HCT116 (cell line): ENCODE data around the gene SBNO2. TPM values are rescaled to one million over a fixed set of nuclear protein-coding genes. Genes with fewer than 3 reads are reported as not detected.

Source experiments
- ATAC-seq: fragments of 200-7000 bp; cut with Tn5 transposase; 2 replicates; pipeline ENCODE4 v1.9.1; 2020; ENCODE audit warnings: mild to moderate bottlenecking, moderate library complexity
- BruUV-seq: library from RNA; stranded (reverse); fragments of 400-500 nt; replicated peaks from 2 replicates; lab custom pipeline; 2021; lab: Mats Ljungman, UMichigan
- CTCF ChIA-PET: fragments of 300-600 bp; sonication (Branson Sonifier 250); formaldehyde crosslinking; loops from one replicate; lab custom pipeline; 2021; ENCODE audit warnings: antibody characterized with exemption; lab: Charles Lee
- POLR2A ChIA-PET: fragments of 300-600, 350-600 bp; sonication (Branson Sonifier 250); formaldehyde crosslinking; loops from one replicate; lab custom pipeline; 2021; ENCODE audit warnings: antibody characterized with exemption; lab: Charles Lee
- RAD21 ChIA-PET, 2 experiments: fragments of 300-600 bp; sonication (Branson Sonifier 250); formaldehyde crosslinking; loops; one replicate each; lab custom pipeline; 2023; ENCODE audit warnings: low total read pairs in 2 of 2; ENCODE audit not compliant: uncharacterized antibody in 2 of 2, unreplicated experiment in 2 of 2, low non-redundant PET in 1 of 2; lab: Charles Lee
- DNase-seq: peaks from one replicate; pipeline ENCODE4 v3.0.0-alpha.2; 2010; ENCODE audit warnings: low read depth, low spot score
- H2AFZ ChIP-seq: fragments of 200-600 bp; shearing (Covaris generic), sonication (generic); 2 replicates; pipeline ENCODE4 v1.6.1; 2017; ENCODE audit warnings: low read depth, mixed run types, mixed read lengths, antibody characterized with exemption, low read length; ENCODE audit not compliant: poor library complexity, severe bottlenecking
- H3K27ac ChIP-seq: 2 replicates; pipeline ENCODE4 v1.5.1; 2012; ENCODE audit warnings: low read depth, low read length
- H3K27me3 ChIP-seq: fragments of 200-600 bp; sonication (generic); 2 replicates; pipeline ENCODE4 v1.6.1; 2016; ENCODE audit warnings: mixed run types, low read length, mixed read lengths; ENCODE audit not compliant: insufficient read depth
- H3K36me3 ChIP-seq, 2 experiments: fragments of 200-500 bp in 1 of 2; fragments of 200-600 bp in 1 of 2; sonication (Bioruptor generic) in 1 of 2; sonication (generic) in 1 of 2; 2 replicates each; pipeline versions ENCODE4 v1.5.1 to v1.6.1; 2014 to 2016; ENCODE audit warnings: low read length in 2 of 2, inconsistent platforms in 1 of 2, mixed read lengths in 1 of 2, mixed run types in 1 of 2; ENCODE audit not compliant: insufficient read depth in 2 of 2, control insufficient read depth in 1 of 2
- H3K4me1 ChIP-seq, 2 experiments: fragments of 200-600 bp in 1 of 2; sonication (generic) in 1 of 2; 2 replicates each; pipeline versions ENCODE4 v1.5.1 to v1.6.1; 2012 to 2017; ENCODE audit warnings: low read length in 2 of 2, inconsistent platforms in 1 of 2, mild to moderate bottlenecking in 1 of 2, mixed read lengths in 1 of 2, mixed run types in 1 of 2, moderate library complexity in 1 of 2; ENCODE audit not compliant: insufficient read depth in 2 of 2, control insufficient read depth in 1 of 2
- H3K4me2 ChIP-seq: fragments of 200-600 bp; sonication (generic); 2 replicates; pipeline ENCODE4 v1.6.1; 2017; ENCODE audit warnings: mixed run types, low read length, mixed read lengths
- H3K4me3 ChIP-seq, 2 experiments: fragments of 200-600 bp in 1 of 2; sonication (generic) in 1 of 2; replicated peaks in 1 of 2; 2 replicates each; pipeline ENCODE4 v1.5.1; 2011 to 2016; ENCODE audit warnings: low read length in 2 of 2, control low read depth in 1 of 2, low read depth in 1 of 2, mild to moderate bottlenecking in 1 of 2, mixed read lengths in 1 of 2, mixed run types in 1 of 2
- H3K79me2 ChIP-seq: fragments of 200-600 bp; sonication (generic); 2 replicates; pipeline ENCODE4 v1.6.1; 2017; ENCODE audit warnings: mild to moderate bottlenecking, mixed run types, low read length, moderate library complexity, mixed read lengths; ENCODE audit not compliant: insufficient read depth
- H3K9ac ChIP-seq: fragments of 200-600 bp; sonication (generic); 2 replicates; pipeline ENCODE4 v1.6.1; 2016; ENCODE audit warnings: low read length, mixed read lengths
- H3K9me2 ChIP-seq: fragments of 200-600 bp; sonication (generic), shearing (Covaris generic); 2 replicates; pipeline ENCODE4 v1.6.1; 2017; ENCODE audit warnings: mixed run types, mild to moderate bottlenecking, moderate library complexity; ENCODE audit not compliant: insufficient read depth
- H3K9me3 ChIP-seq, 2 experiments: fragments of 200-500 bp in 1 of 2; fragments of 200-600 bp in 1 of 2; sonication (Bioruptor generic) in 1 of 2; sonication (generic) in 1 of 2; 2 replicates each; pipeline ENCODE4 v1.6.1; 2014 to 2017; ENCODE audit warnings: low read length in 2 of 2, mixed read lengths in 2 of 2, inconsistent platforms in 1 of 2, low read depth in 1 of 2, mild to moderate bottlenecking in 1 of 2, mixed run types in 1 of 2, moderate library complexity in 1 of 2; ENCODE audit not compliant: control insufficient read depth in 1 of 2, insufficient read depth in 1 of 2
- H4K20me1 ChIP-seq: fragments of 200-600 bp; sonication (generic), shearing (Covaris generic); 2 replicates; pipeline ENCODE4 v1.6.1; 2017; ENCODE audit warnings: mixed run types, mild to moderate bottlenecking, moderate library complexity; ENCODE audit not compliant: insufficient read depth
- ATF3 ChIP-seq: IDR thresholded peaks from 2 replicates; pipeline ENCODE4 v1.6.1; 2012
- CEBPB ChIP-seq: IDR thresholded peaks from 2 replicates; pipeline ENCODE4 v1.6.1; 2012; ENCODE audit warnings: low read depth
- EGR1 ChIP-seq: IDR thresholded peaks from 2 replicates; pipeline ENCODE4 v1.6.1; 2012; ENCODE audit warnings: low read depth
- EZH2 ChIP-seq: fragments of 200-600 bp; sonication (generic); IDR thresholded peaks from 2 replicates; pipeline ENCODE4 v1.6.1; 2017; ENCODE audit warnings: antibody characterized with exemption, mixed run types
- MAX ChIP-seq: IDR thresholded peaks from 2 replicates; pipeline ENCODE4 v1.6.1; 2012
- POLR2A ChIP-seq: IDR thresholded peaks from 2 replicates; pipeline ENCODE4 v1.7.0; 2011; ENCODE audit warnings: borderline replicate concordance; ENCODE audit not compliant: insufficient read depth, insufficient read length; ENCODE audit errors: extremely low read depth
- RAD21 ChIP-seq: IDR thresholded peaks from 2 replicates; pipeline ENCODE4 v1.6.1; 2012; ENCODE audit warnings: low read depth, mild to moderate bottlenecking
- REST ChIP-seq: IDR thresholded peaks from 2 replicates; pipeline ENCODE4 v1.6.1; 2012; ENCODE audit warnings: low read depth
- SP1 ChIP-seq: IDR thresholded peaks from 2 replicates; pipeline ENCODE4 v1.6.1; 2012; ENCODE audit warnings: low read depth
- SRF ChIP-seq: IDR thresholded peaks from 2 replicates; pipeline ENCODE4 v1.6.1; 2012; ENCODE audit warnings: low read depth
- TCF7L2 ChIP-seq: IDR thresholded peaks from 2 replicates; pipeline ENCODE4 v1.7.0; 2011; ENCODE audit warnings: borderline replicate concordance, inconsistent platforms; ENCODE audit not compliant: insufficient read depth, insufficient read length; ENCODE audit errors: extremely low read depth
- YY1 ChIP-seq: IDR thresholded peaks from 2 replicates; pipeline ENCODE4 v1.6.1; 2011; ENCODE audit warnings: low read length, low read depth, moderate library complexity, mild to moderate bottlenecking; ENCODE audit not compliant: insufficient replicate concordance; ENCODE audit errors: extremely low read depth
- intact Hi-C: fragments of 100-400 bp; cut with micrococcal nuclease; formaldehyde crosslinking; loops from 2 replicates; pipeline ENCODE4 v1.10.0; 2022
- total RNA-seq: library from RNA; stranded (reverse); gene quantifications from one replicate; pipeline ENCODE4 v1.2.1, GENCODE V29; 2021; ENCODE audit not compliant: unreplicated experiment

The SBNO2 gene
- total RNA-seq, 1 experiment from 2014 or later, result 66.4 TPM

GRCh38 chr19:1153891-1154730, 20.0 kb downstream of the SBNO2 start:
- H3K79me2 ChIP-seq, result peaks cover 48% of the 10 kb centered on the region; the same call in 1 of the 2 replicates
- ATAC-seq, result no peak

More at GRCh38 chr19:1153891-1154730, 20.0 kb downstream of the SBNO2 start:
- Histone ChIP-seq H3K4me2 (no peak overlapping the region), H3K27me3 (no peaks in the 10 kb centered on the region), H3K9me3 (no peaks in the 10 kb centered on the region), H3K27ac (no peak overlapping the region; the same call in 1 of the 2 replicates), H2AFZ (no peak overlapping the region), H3K9ac (no peak overlapping the region), H3K36me3 (peaks cover 0 to 21% of the 10 kb centered on the region in 2 experiments; a peak in 3 of 4 replicates), H3K9me2 (no peaks in the 10 kb centered on the region), H3K4me3 (no peak overlapping the region), H3K4me1 (peaks cover 0 to 6% of the 10 kb centered on the region in 2 experiments; a peak in 1 of 4 replicates), H4K20me1 (no peaks in the 10 kb centered on the region)
- POLR2A ChIA-PET, result no interaction called here
- intact Hi-C loops, result no loop called here
- RAD21 ChIA-PET, result no interaction called here
- no peak for DNase-seq
- CTCF ChIA-PET, result no interaction called here
- TF ChIP-seq EZH2 (no peak), TCF7L2 (no peak), SP1 (no peak), RAD21 (no peak), YY1 (no peak), ATF3 (no peak), EGR1 (no peak), CEBPB (no peak), POLR2A (no peak), SRF (no peak), REST (no peak), MAX (no peak)
- no TSS peak for BruUV-seq
